ENCODE measurements around the gene GDAP2.
A peak's percentile ranks its signal among the peaks of the same experiment; 100 is the strongest.
"Not testable (repeated sequence)": the region's sequence is repeated elsewhere in the genome, so short reads cannot be mapped to it uniquely, and the experiment has no call there.

GDAP2 gene

GRCh38 chr1:117879284-117879683, 50.1 kb downstream of the GDAP2 start:
- DNase-seq (ENCODE audit: low spot score in 2 of 2) (no peak), ATAC-seq (no peak)
- H3K4me3 Mint-ChIP-seq: no peak overlapping the region
- peak overlapping the region; percentile 6 for H3K27ac Mint-ChIP-seq
- H3K9me3 Mint-ChIP-seq: peaks cover 3% of the 10 kb centered on the region
- no peaks in the 10 kb centered on the region for H3K4me1 Mint-ChIP-seq
- peaks cover 42% of the 10 kb centered on the region for H3K36me3 Mint-ChIP-seq

GRCh38 chr1:117877823-117878222, 51.6 kb downstream of the GDAP2 start:
- Mint-ChIP-seq H3K27ac (no peak overlapping the region), H3K9me3 (peaks cover 7% of the 10 kb centered on the region), H3K4me3 (no peak overlapping the region), H3K36me3 (peaks cover 35% of the 10 kb centered on the region), H3K4me1 (no peaks in the 10 kb centered on the region)
- ATAC-seq: no peak
- DNase-seq (ENCODE audit: low spot score in 2 of 2): no peak

- Mint-ChIP-seq H3K36me3 (peaks cover 56% of the 10 kb centered on the region), H3K27ac (no peak overlapping the region), H3K4me3 (no peak overlapping the region), H3K9me3 (peaks cover 7% of the 10 kb centered on the region), H3K4me1 (no peaks in the 10 kb centered on the region)
- DNase-seq (ENCODE audit: low spot score in 2 of 2) (no peak), ATAC-seq (no peak)
These were observed 58.4 kb downstream of the GDAP2 start for GRCh38 chr1:117871013-117871412.

- Mint-ChIP-seq H3K27ac (no peak overlapping the region), H3K4me3 (no peak overlapping the region), H3K4me1 (no peaks in the 10 kb centered on the region), H3K9me3 (no peaks in the 10 kb centered on the region), H3K36me3 (peaks cover 9% of the 10 kb centered on the region)
- ATAC-seq: no peak
- no peak for DNase-seq (ENCODE audit: low spot score in 2 of 2)
These were observed 67.7 kb downstream of the GDAP2 start for GRCh38 chr1:117861694-117862093.

GRCh38 chr1:117860896-117861610, 68.4 kb downstream of the GDAP2 start:
- no peaks in the 10 kb centered on the region for H3K4me1 Mint-ChIP-seq
- peaks cover 2% of the 10 kb centered on the region for H3K36me3 Mint-ChIP-seq
- DNase-seq (ENCODE audit: low spot score in 2 of 2) (no peak), ATAC-seq (no peak)
- no peaks in the 10 kb centered on the region for H3K9me3 Mint-ChIP-seq
- H3K27ac Mint-ChIP-seq: no peak overlapping the region
- H3K4me3 Mint-ChIP-seq: no peak overlapping the region

GRCh38 chr1:117859901-117860300, 69.5 kb downstream of the GDAP2 start:
- no peaks in the 10 kb centered on the region for H3K36me3 Mint-ChIP-seq
- H3K9me3 Mint-ChIP-seq: no peaks in the 10 kb centered on the region

GRCh38 chr1:117857418-117857817, 72.0 kb downstream of the GDAP2 start:
- H3K9me3 Mint-ChIP-seq: no peaks in the 10 kb centered on the region
- H3K36me3 Mint-ChIP-seq: no peaks in the 10 kb centered on the region
- H3K27ac Mint-ChIP-seq: no peak overlapping the region
- ATAC-seq (no peak), DNase-seq (ENCODE audit: low spot score in 2 of 2) (no peak)
- H3K4me3 Mint-ChIP-seq: no peak overlapping the region
- H3K4me1 Mint-ChIP-seq: no peaks in the 10 kb centered on the region

More at GRCh38 chr1:117859901-117860300, 69.5 kb downstream of the GDAP2 start:
- H3K4me1 Mint-ChIP-seq: no peaks in the 10 kb centered on the region
- no peak for DNase-seq (ENCODE audit: low spot score in 2 of 2)
- no peak for ATAC-seq
- H3K27ac Mint-ChIP-seq: no peak overlapping the region
- no peak overlapping the region for H3K4me3 Mint-ChIP-seq

- no peak overlapping the region for H3K27ac Mint-ChIP-seq
- no peaks in the 10 kb centered on the region for H3K36me3 Mint-ChIP-seq
- ATAC-seq (no peak), DNase-seq (ENCODE audit: low spot score in 2 of 2) (no peak)
- no peaks in the 10 kb centered on the region for H3K4me1 Mint-ChIP-seq
- H3K4me3 Mint-ChIP-seq: no peak overlapping the region
- H3K9me3 Mint-ChIP-seq: no peaks in the 10 kb centered on the region
These were observed 76.4 kb downstream of the GDAP2 start for GRCh38 chr1:117852853-117853553.

- no peak overlapping the region for H3K27ac Mint-ChIP-seq
- H3K4me3 Mint-ChIP-seq: no peak overlapping the region
- DNase-seq (ENCODE audit: low spot score in 2 of 2): no peak
- no peaks in the 10 kb centered on the region for H3K4me1 Mint-ChIP-seq
- no peaks in the 10 kb centered on the region for H3K36me3 Mint-ChIP-seq
- H3K9me3 Mint-ChIP-seq: no peaks in the 10 kb centered on the region
- ATAC-seq: no peak
These were observed 77.7 kb downstream of the GDAP2 start for GRCh38 chr1:117851687-117852086.

GRCh38 chr1:117846674-117847425, 82.6 kb downstream of the GDAP2 start:
- ATAC-seq (no peak), DNase-seq (ENCODE audit: low spot score in 2 of 2) (no peak)
- Mint-ChIP-seq H3K4me1 (no peaks in the 10 kb centered on the region), H3K27ac (no peak overlapping the region), H3K9me3 (peaks cover 17% of the 10 kb centered on the region), H3K4me3 (no peak overlapping the region), H3K36me3 (no peaks in the 10 kb centered on the region)

GRCh38 chr1:117844478-117844877, 84.9 kb downstream of the GDAP2 start:
- peaks cover 17% of the 10 kb centered on the region for H3K9me3 Mint-ChIP-seq
- not testable (repeated sequence) for DNase-seq (ENCODE audit: low spot score in 2 of 2); H3K36me3 Mint-ChIP-seq; ATAC-seq; H3K27ac Mint-ChIP-seq; H3K4me3 Mint-ChIP-seq; H3K4me1 Mint-ChIP-seq

- DNase-seq (ENCODE audit: low spot score in 2 of 2) (no peak), ATAC-seq (no peak)
- Mint-ChIP-seq H3K36me3 (no peaks in the 10 kb centered on the region), H3K4me3 (no peak overlapping the region), H3K27ac (no peak overlapping the region), H3K9me3 (peaks cover 17% of the 10 kb centered on the region), H3K4me1 (no peaks in the 10 kb centered on the region)
These were observed 85.6 kb downstream of the GDAP2 start for GRCh38 chr1:117843791-117844190.

- ATAC-seq (no peak), DNase-seq (ENCODE audit: low spot score in 2 of 2) (no peak)
- H3K9me3 Mint-ChIP-seq: peaks cover 17% of the 10 kb centered on the region
- no peaks in the 10 kb centered on the region for H3K36me3 Mint-ChIP-seq
- no peak overlapping the region for H3K4me3 Mint-ChIP-seq
- H3K27ac Mint-ChIP-seq: no peak overlapping the region
- H3K4me1 Mint-ChIP-seq: no peaks in the 10 kb centered on the region
These were observed 86.8 kb downstream of the GDAP2 start for GRCh38 chr1:117842408-117843170.

GRCh38 chr1:117841117-117841650, 88.2 kb downstream of the GDAP2 start:
- Mint-ChIP-seq H3K4me1 (no peaks in the 10 kb centered on the region), H3K9me3 (peaks cover 17% of the 10 kb centered on the region), H3K27ac (no peak overlapping the region), H3K36me3 (no peaks in the 10 kb centered on the region), H3K4me3 (no peak overlapping the region)
- no peak for ATAC-seq
- no peak for DNase-seq (ENCODE audit: low spot score in 2 of 2)

- H3K4me3 Mint-ChIP-seq: no peak overlapping the region
- no peak overlapping the region for H3K27ac Mint-ChIP-seq
- H3K4me1 Mint-ChIP-seq: no peaks in the 10 kb centered on the region
- no peaks in the 10 kb centered on the region for H3K36me3 Mint-ChIP-seq
- ATAC-seq (no peak), DNase-seq (ENCODE audit: low spot score in 2 of 2) (no peak)
- H3K9me3 Mint-ChIP-seq: peaks cover 4% of the 10 kb centered on the region
These were observed 90.5 kb downstream of the GDAP2 start for GRCh38 chr1:117838911-117839310.
